Tongue (tissue), 3 donors: ENCODE measurements around the gene GALT. TPM values are rescaled to one million over a fixed set of nuclear protein-coding genes. Genes with fewer than 3 reads are reported as not detected.

Experiments
- DNase-seq: peaks from one replicate; pipeline ENCODE4 v3.0.0-alpha.2; 2015
- small RNA-seq: library from RNA; depleted of rRNA; stranded (forward); fragments of <200 nt; gene quantifications from one replicate; pipeline ENCODE3, GENCODE V24; 2014; ENCODE audit warnings: low replicate concordance
- total RNA-seq: library from RNA; depleted of rRNA; stranded (reverse); fragments of >200 nt; gene quantifications from one replicate; pipeline ENCODE4 v1.2.3, GENCODE V29; 2014

GALT gene
- total RNA-seq, 1 donor from 2014 or later = 27.2 TPM

GRCh38 chr9:34684145-34684544 lies 37.7 kb downstream of the GALT start:
- DNase-seq = no peak

- DNase-seq = no peak
These were observed 38.3 kb downstream of the GALT start for GRCh38 chr9:34684816-34685215.

- DNase-seq = no peak
These were observed 39.1 kb downstream of the GALT start for GRCh38 chr9:34685591-34685990.

GRCh38 chr9:34686231-34686630 lies 39.8 kb downstream of the GALT start:
- no peak for DNase-seq

- DNase-seq = no peak
These were observed 40.3 kb downstream of the GALT start for GRCh38 chr9:34686732-34687131.

GRCh38 chr9:34687276-34688030 lies 41.0 kb downstream of the GALT start:
- DNase-seq = no peak

GRCh38 chr9:34688329-34689115 lies 42.0 kb downstream of the GALT start:
- DNase-seq = no peak

GRCh38 chr9:34689116-34689470 lies 42.6 kb downstream of the GALT start:
- DNase-seq = no peak

- DNase-seq = no peak
These were observed 43.0 kb downstream of the GALT start for GRCh38 chr9:34689512-34689911.

- DNase-seq = no peak
These were observed 44.8 kb downstream of the GALT start, which contains the start of gene CCL19 for GRCh38 chr9:34690983-34691935. Gene CCL19, minus strand, starts transcription at chr9:34691276. Its CDS starts 137 bp downstream, at chr9:34691139.

GRCh38 chr9:34691936-34692315 lies 45.5 kb downstream of the GALT start:
- no peak for DNase-seq

- DNase-seq = no peak
These were observed 47.1 kb downstream of the GALT start for GRCh38 chr9:34693560-34693959.

GRCh38 chr9:34694811-34695210 lies 48.3 kb downstream of the GALT start:
- no peak for DNase-seq

Small RNA genes lying within 50 kb of the gene (small RNA-seq; reads per million reads assigned to genes)
- not detected for gene CCL27

Other genes starting within 250 kb of the GALT start
- gene FAM219A, start 188.1 kb upstream of the GALT start, total RNA-seq = 8.4 TPM
- not detected for gene DNAI1, start 187.9 kb upstream of the GALT start, total RNA-seq
- 4.4 TPM for gene ENHO, start 123.7 kb upstream of the GALT start, total RNA-seq
- gene CNTFR, start 57.0 kb upstream of the GALT start, total RNA-seq = 6.2 TPM
- 15.3 TPM for gene RPP25L, start 34.6 kb upstream of the GALT start, total RNA-seq
- 90.7 TPM for gene DCTN3, start 26.2 kb upstream of the GALT start, total RNA-seq
- 0.31 TPM for gene ARID3C, start 17.6 kb upstream of the GALT start, total RNA-seq
- gene SIGMAR1, start 8.9 kb upstream of the GALT start, total RNA-seq = 36.5 TPM
- 72.4 TPM for gene IL11RA, start 5.5 kb downstream of the GALT start, total RNA-seq
- not detected for gene CCL27, start 16.0 kb downstream of the GALT start, total RNA-seq
- not detected for gene CCL19, start 44.6 kb downstream of the GALT start, total RNA-seq
- 49.3 TPM for gene CCL21, start 63.5 kb downstream of the GALT start, total RNA-seq